Right atrium auricular region (tissue), 2 donors: ENCODE results near the gene B4GALNT1. TPM values are rescaled to one million over a fixed set of nuclear protein-coding genes. Genes with fewer than 3 reads are reported as not detected.

Source experiments
- DNase-seq: peaks from one replicate; pipeline ENCODE4 v3.0.0-alpha.2; 2019; ENCODE audit warnings: low spot score
- H3K27ac ChIP-seq, 2 donors: fragments of 200-600 bp; sonication (generic); 1 replicate in 1 of 2; 2 replicates in 1 of 2; pipeline ENCODE4 v1.5.1; 2016 to 2019
- H3K27me3 ChIP-seq, 2 donors: fragments of 200-600 bp; sonication (generic); one replicate each; pipeline versions ENCODE4 v1.5.1 to v1.6.0; 2017 to 2019
- H3K36me3 ChIP-seq: fragments of 200-600 bp; sonication (generic); one replicate; pipeline ENCODE4 v1.5.1; 2016
- H3K4me1 ChIP-seq, 2 donors: fragments of 200-600 bp; sonication (generic); one replicate each; pipeline versions ENCODE4 v1.5.1 to v1.6.0; 2017 to 2019
- H3K4me3 ChIP-seq, 2 donors: fragments of 200-600 bp; sonication (generic); 1 replicate in 1 of 2; 2 replicates in 1 of 2; pipeline ENCODE4 v1.5.1; 2017 to 2019; ENCODE audit warnings: mild to moderate bottlenecking in 1 of 2, moderate library complexity in 1 of 2
- H3K9me3 ChIP-seq, 2 donors: fragments of 200-600 bp; sonication (generic); one replicate each; pipeline ENCODE4 v1.5.1; 2019
- total RNA-seq, 2 donors: library from RNA; depleted of rRNA; stranded (reverse); fragments of >200 nt; gene quantifications; one replicate each; pipeline ENCODE4 v1.1.0, GENCODE V29; 2016
- TF ChIP-seq, protein P1 (sequence below), 2 donors: fragments of 200-600 bp; sonication (generic); IDR thresholded peaks; one replicate each; pipeline ENCODE4 v1.5.1; 2019; ENCODE audit warnings: antibody characterized with exemption in 2 of 2

The B4GALNT1 gene
- total RNA-seq, 2 donors from 2014 or later = 3.5 to 4.4 TPM

DNA sequence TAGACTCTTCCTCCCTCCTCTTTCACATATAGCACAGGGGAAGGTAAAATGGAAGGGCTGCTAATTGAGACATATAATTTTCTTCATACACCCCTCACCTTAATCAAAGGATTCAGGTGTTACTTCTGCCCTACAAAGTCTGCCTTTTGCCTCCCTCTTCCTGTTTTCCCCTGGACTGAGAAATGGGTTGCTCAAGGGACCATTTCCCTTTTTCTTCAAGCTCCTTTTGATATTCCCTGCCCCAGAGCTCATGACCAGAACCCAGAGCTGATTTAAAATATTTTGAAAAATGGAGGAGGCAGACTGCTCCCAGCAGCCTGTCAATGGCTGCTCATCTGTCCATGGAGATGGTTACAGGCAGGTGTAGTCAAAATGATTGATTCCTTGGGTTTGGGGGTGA lies 48.3 kb downstream of the B4GALNT1 start:
- Histone ChIP-seq H3K27ac (no peak overlapping the region), H3K36me3 (no peaks in the 10 kb centered on the region), H3K4me1 (no peaks in the 10 kb centered on the region), H3K27me3 (no peaks in the 10 kb centered on the region), H3K4me3 (no peak overlapping the region), H3K9me3 (no peaks in the 10 kb centered on the region)
- TF ChIP-seq, protein P1, sequence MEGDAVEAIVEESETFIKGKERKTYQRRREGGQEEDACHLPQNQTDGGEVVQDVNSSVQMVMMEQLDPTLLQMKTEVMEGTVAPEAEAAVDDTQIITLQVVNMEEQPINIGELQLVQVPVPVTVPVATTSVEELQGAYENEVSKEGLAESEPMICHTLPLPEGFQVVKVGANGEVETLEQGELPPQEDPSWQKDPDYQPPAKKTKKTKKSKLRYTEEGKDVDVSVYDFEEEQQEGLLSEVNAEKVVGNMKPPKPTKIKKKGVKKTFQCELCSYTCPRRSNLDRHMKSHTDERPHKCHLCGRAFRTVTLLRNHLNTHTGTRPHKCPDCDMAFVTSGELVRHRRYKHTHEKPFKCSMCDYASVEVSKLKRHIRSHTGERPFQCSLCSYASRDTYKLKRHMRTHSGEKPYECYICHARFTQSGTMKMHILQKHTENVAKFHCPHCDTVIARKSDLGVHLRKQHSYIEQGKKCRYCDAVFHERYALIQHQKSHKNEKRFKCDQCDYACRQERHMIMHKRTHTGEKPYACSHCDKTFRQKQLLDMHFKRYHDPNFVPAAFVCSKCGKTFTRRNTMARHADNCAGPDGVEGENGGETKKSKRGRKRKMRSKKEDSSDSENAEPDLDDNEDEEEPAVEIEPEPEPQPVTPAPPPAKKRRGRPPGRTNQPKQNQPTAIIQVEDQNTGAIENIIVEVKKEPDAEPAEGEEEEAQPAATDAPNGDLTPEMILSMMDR (IDR thresholded peaks at IDR 0.05) = no peak
- DNase-seq = no peak

DNA sequence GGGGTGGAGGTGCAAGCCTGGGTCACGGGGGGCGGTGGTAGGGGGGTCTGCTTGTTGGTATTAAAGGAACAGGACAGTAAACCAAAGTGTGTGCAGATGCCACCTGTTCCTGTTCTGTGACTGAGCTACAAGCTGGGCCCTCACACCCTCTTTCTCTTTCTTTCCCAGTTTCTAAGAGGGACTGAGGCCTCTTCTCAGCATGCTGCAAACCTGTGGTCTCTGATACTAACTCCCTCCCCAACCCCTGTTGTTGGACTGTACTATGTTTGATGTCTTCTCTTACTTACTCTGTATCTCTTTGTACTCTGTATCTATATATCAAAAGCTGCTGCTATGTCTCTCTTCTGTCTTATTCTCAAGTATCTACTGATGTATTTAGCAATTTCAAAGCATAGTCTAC lies 49.0 kb downstream of the B4GALNT1 start:
- Histone ChIP-seq H3K4me3 (no peak overlapping the region), H3K27me3 (no peaks in the 10 kb centered on the region), H3K27ac (no peak overlapping the region), H3K9me3 (no peaks in the 10 kb centered on the region), H3K36me3 (no peaks in the 10 kb centered on the region), H3K4me1 (no peaks in the 10 kb centered on the region)
- TF ChIP-seq, protein P1 (IDR thresholded peaks at IDR 0.05) = no peak
- no peak for DNase-seq

DNA sequence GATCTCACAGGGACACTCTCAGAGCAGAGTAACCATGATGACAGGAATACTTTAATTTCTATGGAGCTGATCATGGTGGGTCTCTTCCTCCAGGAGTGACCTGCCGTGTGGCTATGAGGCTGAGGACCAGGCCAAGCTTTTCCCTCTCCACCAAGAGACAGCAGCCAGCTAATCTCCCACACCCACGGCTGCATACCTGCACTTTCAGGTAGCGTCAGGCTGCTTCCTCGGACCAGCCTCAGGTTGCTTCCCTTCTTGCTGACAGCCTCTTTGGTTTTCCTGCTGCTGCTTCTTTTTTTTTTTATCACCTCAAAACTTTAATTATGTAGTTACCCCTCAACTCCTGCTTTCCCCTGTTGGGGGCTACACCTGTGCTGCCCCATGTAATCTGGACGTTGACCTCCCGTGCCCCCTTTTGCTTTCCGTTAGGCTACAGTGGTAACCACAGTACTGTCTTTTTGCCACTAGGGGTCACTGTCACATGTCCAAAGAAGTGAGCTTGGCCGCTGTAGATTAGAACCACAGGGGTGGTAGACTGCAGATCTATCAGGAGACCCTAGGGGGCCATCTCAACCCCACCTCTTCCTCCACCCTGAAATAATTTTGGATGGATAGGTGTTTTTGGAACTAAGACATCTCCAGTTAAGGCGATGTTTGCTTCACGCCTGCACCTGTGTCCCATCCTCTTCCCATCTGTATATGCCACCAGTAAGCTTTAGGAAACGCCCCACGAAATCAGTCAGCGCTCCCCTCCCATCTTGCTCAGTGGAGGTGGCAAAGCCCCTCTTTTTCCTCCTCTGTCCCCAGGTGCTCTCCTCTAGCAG lies 49.8 kb downstream of the B4GALNT1 start:
- H3K4me1 ChIP-seq = no peaks in the 10 kb centered on the region
- H3K4me3 ChIP-seq = no peak overlapping the region
- H3K27ac ChIP-seq = no peak overlapping the region
- no peaks in the 10 kb centered on the region for H3K9me3 ChIP-seq
- TF ChIP-seq, protein P1 (IDR thresholded peaks at IDR 0.05) = peak; percentile 85 to 94
- peak; percentile 72 for DNase-seq
- no peaks in the 10 kb centered on the region for H3K27me3 ChIP-seq
- no peaks in the 10 kb centered on the region for H3K36me3 ChIP-seq

DNA sequence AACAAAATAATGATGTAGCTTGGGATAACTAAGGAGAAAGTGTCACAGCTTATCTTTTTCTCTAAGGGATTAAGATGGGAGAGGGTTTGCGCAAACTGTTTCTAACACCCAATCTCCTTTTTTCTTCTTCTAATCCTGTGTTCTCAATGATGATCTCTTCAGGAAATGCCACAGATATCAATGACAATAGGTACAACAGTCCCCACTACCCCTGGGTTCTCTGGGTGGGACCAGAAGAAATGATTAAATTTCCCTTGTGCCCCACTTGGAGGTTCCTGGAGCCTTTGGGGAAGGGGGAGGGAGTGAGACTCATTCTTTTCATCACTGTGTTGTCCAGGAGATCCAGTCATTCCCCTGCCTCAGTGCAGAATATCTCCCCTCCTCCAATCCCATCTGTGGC lies 50.6 kb downstream of the B4GALNT1 start:
- no peaks in the 10 kb centered on the region for H3K36me3 ChIP-seq
- no peak overlapping the region for H3K4me3 ChIP-seq
- no peak overlapping the region for H3K27ac ChIP-seq
- DNase-seq = no peak
- TF ChIP-seq, protein P1 (IDR thresholded peaks at IDR 0.05) = no peak
- no peaks in the 10 kb centered on the region for H3K27me3 ChIP-seq
- H3K9me3 ChIP-seq = no peaks in the 10 kb centered on the region
- no peaks in the 10 kb centered on the region for H3K4me1 ChIP-seq

DNA sequence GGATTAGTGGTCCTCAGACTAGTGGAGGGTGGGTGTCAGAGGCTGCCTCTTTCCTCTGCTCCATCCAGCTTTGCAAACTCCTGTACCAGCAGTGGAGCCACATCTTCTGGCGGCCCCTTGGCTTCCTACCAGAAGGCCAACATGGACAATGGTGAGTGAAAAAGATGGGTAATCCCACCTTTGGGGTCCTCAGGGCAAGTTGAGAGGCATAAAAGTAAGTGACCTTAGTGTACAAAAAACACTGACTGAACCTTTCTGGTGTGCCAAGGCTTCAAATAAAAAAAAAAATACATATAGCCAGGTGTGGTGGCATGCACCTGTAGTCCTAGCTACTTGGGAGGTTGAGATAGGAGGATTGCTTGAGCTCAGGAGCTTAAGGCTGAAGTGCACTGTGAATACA lies 51.2 kb downstream of the B4GALNT1 start:
- H3K36me3 ChIP-seq = no peaks in the 10 kb centered on the region
- TF ChIP-seq, protein P1 (IDR thresholded peaks at IDR 0.05) = no peak
- H3K27ac ChIP-seq = no peak overlapping the region
- DNase-seq = no peak
- no peaks in the 10 kb centered on the region for H3K27me3 ChIP-seq
- H3K4me1 ChIP-seq = no peaks in the 10 kb centered on the region
- H3K9me3 ChIP-seq = no peaks in the 10 kb centered on the region
- no peak overlapping the region for H3K4me3 ChIP-seq

DNA sequence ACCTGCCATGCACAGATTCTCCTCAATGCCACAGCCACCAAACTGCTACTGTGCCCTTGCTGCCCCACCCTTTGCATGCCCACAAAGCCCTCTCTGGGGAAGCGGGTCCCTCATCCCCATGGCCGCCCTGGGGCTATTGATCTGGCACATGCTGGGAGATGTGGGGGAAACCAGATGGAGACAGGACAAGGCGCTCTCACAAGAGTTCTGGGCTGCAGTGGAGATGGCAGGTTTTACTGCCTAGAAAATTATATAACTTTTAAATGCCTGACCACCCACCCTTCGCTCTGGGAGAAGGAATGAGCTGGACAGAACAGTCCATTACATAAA lies 52.6 kb downstream of the B4GALNT1 start:
- no peaks in the 10 kb centered on the region for H3K9me3 ChIP-seq
- H3K27ac ChIP-seq = no peak overlapping the region
- TF ChIP-seq, protein P1 (IDR thresholded peaks at IDR 0.05) = no peak
- DNase-seq = no peak
- H3K4me3 ChIP-seq = no peak overlapping the region
- no peaks in the 10 kb centered on the region for H3K27me3 ChIP-seq
- H3K4me1 ChIP-seq = no peaks in the 10 kb centered on the region
- H3K36me3 ChIP-seq = no peaks in the 10 kb centered on the region
